Right lobe of liver (tissue), 6 donors: ENCODE measurements around the gene HSPA8. TPM values are rescaled to one million over a fixed set of nuclear protein-coding genes. Genes with fewer than 3 reads are reported as not detected.

Experiments used
- ATAC-seq, 4 donors: fragments of 200-7000 bp; cut with Tn5 transposase; one replicate each; pipeline ENCODE4 v1.9.1; 2020; ENCODE audit warnings: mild to moderate bottlenecking in 4 of 4, moderate library complexity in 4 of 4
- DNase-seq, 3 donors: peaks; one replicate each; pipeline ENCODE4 v3.0.0-alpha.2; 2020
- H3K27ac ChIP-seq, 3 donors: fragments of 200-600 bp; one replicate each; pipeline ENCODE4 v1.8.0; 2022
- H3K27me3 ChIP-seq, 2 donors: fragments of 200-600 bp; one replicate each; pipeline ENCODE4 v1.8.0; 2022
- H3K36me3 ChIP-seq, 4 donors: fragments of 200-600 bp; sonication (generic) in 1 of 4; one replicate each; pipeline versions ENCODE4 v1.5.1 to v1.8.0; 2017 to 2022; ENCODE audit warnings: control low read depth in 1 of 4
- H3K4me1 ChIP-seq, 4 donors: fragments of 200-600 bp; sonication (generic) in 1 of 4; one replicate each; pipeline versions ENCODE4 v1.5.1 to v1.8.0; 2017 to 2022; ENCODE audit warnings: control low read depth in 1 of 4
- H3K4me3 ChIP-seq, 3 donors: fragments of 200-600 bp; one replicate each; pipeline ENCODE4 v1.8.0; 2022
- H3K9me3 ChIP-seq, 4 donors: fragments of 200-600 bp; sonication (generic) in 1 of 4; one replicate each; pipeline versions ENCODE4 v1.5.1 to v1.8.0; 2017 to 2022; ENCODE audit warnings: control low read depth in 1 of 4
- CTCF ChIP-seq, 4 donors: fragments of 200-600 bp in 3 of 4; fragments of 450-650 bp in 1 of 4; IDR thresholded peaks; one replicate each; pipeline versions ENCODE4 v1.5.1 to v1.8.0; 2016 to 2022; ENCODE audit warnings: antibody characterized with exemption in 4 of 4, mild to moderate bottlenecking in 2 of 4
- POLR2A ChIP-seq: fragments of 450-650 bp; IDR thresholded peaks from one replicate; pipeline ENCODE4 v1.6.1; 2017; ENCODE audit warnings: antibody characterized with exemption, mild to moderate bottlenecking
- WGBS: methylation state at CpG from one replicate; pipeline ENCODE4 v1.1.6; 2018; ENCODE audit warnings: low coverage, low lambda C conversion rate; ENCODE audit not compliant: insufficient coverage; ENCODE audit errors: missing lambda C conversion rate; 5-methylcytosine and 5-hydroxymethylcytosine counted together
- intact Hi-C, 2 donors: fragments of 100-400 bp; cut with DNase I; formaldehyde crosslinking; loops; one replicate each; pipeline versions ENCODE4 v1.11.2 to v1.14.1; 2022
- total RNA-seq, 6 experiments: library from RNA; depleted of rRNA in 2 of 6; stranded (reverse); fragments of >200 nt in 2 of 6; fragmentation: NEBNext Ultra II Directional in 3 of 6; extraction: Animal tissue kit (Norgen Biotek cat#: 25700) in 3 of 6; gene quantifications; one replicate each; pipeline versions ENCODE4 v1.1.0 to v1.2.4, GENCODE V29; 2016 to 2023
- donor health status: DM: no; HTN: yes; CAD: no.
- donor health status: DM: no; HTN: no; CAD: no.
- donor health status: DM: no; HTN: no; CAD: no.
- donor health status: DM: no; HTN: yes; CAD: no.
- donor health status: DM: no; HTN: yes; CAD: no.

Gene HSPA8
- total RNA-seq, 6 experiments from 2014 or later = 388 to 894 (median 659) TPM

GRCh38 chr11:123076484-123076883, 14.5 kb upstream of the HSPA8 start:
- Histone ChIP-seq H3K27me3 (no peaks in the 10 kb centered on the region), H3K27ac (no peak overlapping the region), H3K4me1 (no peaks in the 10 kb centered on the region), H3K4me3 (no peak overlapping the region), H3K36me3 (no peaks in the 10 kb centered on the region), H3K9me3 (no peaks in the 10 kb centered on the region)
- DNase-seq = no peak
- intact Hi-C loops = no loop called here
- 78% methylated on average over 2 of the region's 2 CpGs for WGBS
- no peak for ATAC-seq
- no peak for TF ChIP-seq POLR2A
- TF ChIP-seq CTCF (IDR thresholded peaks at IDR 0.05) = no peak

GRCh38 chr11:123073343-123074057, 11.6 kb upstream of the HSPA8 start:
- Histone ChIP-seq H3K27me3 (no peaks in the 10 kb centered on the region), H3K4me3 (no peak overlapping the region), H3K27ac (no peak overlapping the region), H3K4me1 (no peaks in the 10 kb centered on the region), H3K36me3 (no peaks in the 10 kb centered on the region), H3K9me3 (no peaks in the 10 kb centered on the region)
- intact Hi-C loops = no loop called here
- 75% methylated on average over 8 of the region's 14 CpGs for WGBS
- TF ChIP-seq CTCF (IDR thresholded peaks at IDR 0.05) (no peak), POLR2A (no peak)
- ATAC-seq (no peak), DNase-seq (no peak)

DNA sequence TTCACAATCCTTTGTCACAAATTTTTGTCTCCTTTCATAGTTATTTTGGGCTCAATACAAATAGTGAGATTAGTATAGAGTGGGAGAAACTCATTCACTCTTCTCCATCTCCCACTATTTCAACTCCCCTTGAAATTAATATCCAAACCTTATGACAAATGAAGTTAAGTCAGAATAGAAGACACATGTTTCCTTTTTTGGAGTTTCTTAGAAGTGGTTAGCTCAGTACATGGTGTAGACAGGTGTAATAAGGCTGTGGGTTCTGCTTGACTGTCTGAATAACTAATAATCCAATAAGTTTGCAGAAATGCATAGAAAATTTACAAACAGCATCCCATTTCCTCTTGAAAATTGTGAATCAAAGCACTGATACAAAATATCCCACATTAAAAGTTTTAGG, 10.8 kb upstream of the HSPA8 start:
- Histone ChIP-seq H3K4me1 (no peaks in the 10 kb centered on the region), H3K27me3 (no peaks in the 10 kb centered on the region), H3K27ac (no peak overlapping the region), H3K9me3 (no peaks in the 10 kb centered on the region), H3K36me3 (no peaks in the 10 kb centered on the region), H3K4me3 (no peak overlapping the region)
- TF ChIP-seq CTCF (IDR thresholded peaks at IDR 0.05) = no peak
- TF ChIP-seq POLR2A = no peak
- intact Hi-C loops = no loop called here
- ATAC-seq = no peak
- no peak for DNase-seq

- H3K27me3 ChIP-seq = no peaks in the 10 kb centered on the region
- H3K9me3 ChIP-seq = no peaks in the 10 kb centered on the region
- no peak overlapping the region for H3K27ac ChIP-seq
- DNase-seq (no peak), ATAC-seq (no peak)
- WGBS = 66% methylated on average over 2 of the region's 2 CpGs
- TF ChIP-seq CTCF (IDR thresholded peaks at IDR 0.05) (no peak), POLR2A (no peak)
- no peaks in the 10 kb centered on the region for H3K36me3 ChIP-seq
- no peaks in the 10 kb centered on the region for H3K4me1 ChIP-seq
- intact Hi-C loops = no loop called here
- no peak overlapping the region for H3K4me3 ChIP-seq
Observed at GRCh38 chr11:123072332-123072761, 10.4 kb upstream of the HSPA8 start.
